GM10266 (cell line): ENCODE measurements around the gene RAB3GAP2.
"Not testable (repeated sequence)": the region's sequence is repeated elsewhere in the genome, so short reads cannot be mapped to it uniquely, and the experiment has no call there.

Experiments
- DNase-seq: peaks from one replicate; pipeline ENCODE4 v3.0.0; 2012; ENCODE audit errors: extremely low spot score
- TF ChIP-seq, protein P1 (sequence below): IDR thresholded peaks from 2 replicates; pipeline ENCODE4 v1.5.1; 2012; ENCODE audit warnings: mild to moderate bottlenecking, low read depth; ENCODE audit not compliant: control insufficient read depth, insufficient read depth; ENCODE audit errors: missing control alignments

RAB3GAP2 gene

DNA sequence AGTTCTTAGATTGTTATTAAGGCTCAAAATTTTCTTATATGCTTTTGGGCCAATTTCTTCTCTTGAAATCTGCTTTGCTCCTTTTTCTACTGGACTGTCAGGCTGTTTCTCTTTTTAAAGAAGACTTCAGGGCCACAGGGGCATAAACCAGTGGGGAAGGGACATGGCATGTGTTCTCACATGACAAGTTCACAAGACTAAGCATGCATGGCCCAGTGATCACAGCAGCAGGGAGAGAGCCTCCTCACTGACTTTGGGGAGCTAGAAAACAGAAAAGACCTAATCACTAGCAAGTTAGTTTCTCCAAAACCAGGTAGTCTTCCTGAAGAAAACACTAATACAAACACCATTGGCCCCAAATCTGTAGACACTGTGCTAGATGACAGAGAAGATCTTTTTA is 64.8 kb downstream of the RAB3GAP2 start:
- TF ChIP-seq, protein P1, sequence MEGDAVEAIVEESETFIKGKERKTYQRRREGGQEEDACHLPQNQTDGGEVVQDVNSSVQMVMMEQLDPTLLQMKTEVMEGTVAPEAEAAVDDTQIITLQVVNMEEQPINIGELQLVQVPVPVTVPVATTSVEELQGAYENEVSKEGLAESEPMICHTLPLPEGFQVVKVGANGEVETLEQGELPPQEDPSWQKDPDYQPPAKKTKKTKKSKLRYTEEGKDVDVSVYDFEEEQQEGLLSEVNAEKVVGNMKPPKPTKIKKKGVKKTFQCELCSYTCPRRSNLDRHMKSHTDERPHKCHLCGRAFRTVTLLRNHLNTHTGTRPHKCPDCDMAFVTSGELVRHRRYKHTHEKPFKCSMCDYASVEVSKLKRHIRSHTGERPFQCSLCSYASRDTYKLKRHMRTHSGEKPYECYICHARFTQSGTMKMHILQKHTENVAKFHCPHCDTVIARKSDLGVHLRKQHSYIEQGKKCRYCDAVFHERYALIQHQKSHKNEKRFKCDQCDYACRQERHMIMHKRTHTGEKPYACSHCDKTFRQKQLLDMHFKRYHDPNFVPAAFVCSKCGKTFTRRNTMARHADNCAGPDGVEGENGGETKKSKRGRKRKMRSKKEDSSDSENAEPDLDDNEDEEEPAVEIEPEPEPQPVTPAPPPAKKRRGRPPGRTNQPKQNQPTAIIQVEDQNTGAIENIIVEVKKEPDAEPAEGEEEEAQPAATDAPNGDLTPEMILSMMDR = no peak
- no peak for DNase-seq

DNA sequence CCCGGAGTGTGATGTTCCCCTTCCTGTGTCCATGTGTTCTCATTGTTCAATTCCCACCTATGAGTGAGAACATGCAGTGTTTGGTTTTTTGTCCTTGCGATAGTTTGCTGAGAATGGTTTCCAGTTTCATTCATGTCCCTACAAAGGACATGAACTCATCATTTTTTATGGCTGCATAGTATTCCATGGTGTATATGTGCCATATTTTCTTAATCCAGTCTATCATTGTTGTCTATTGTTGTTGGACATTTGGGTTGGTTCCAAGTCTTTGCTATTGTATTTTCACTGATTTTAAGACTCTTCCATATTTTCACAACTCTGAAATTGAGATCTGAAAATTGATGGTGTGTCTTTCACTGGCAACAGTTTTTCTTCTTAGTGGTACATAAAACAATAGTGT is 67.5 kb downstream of the RAB3GAP2 start:
- DNase-seq = not testable (repeated sequence)

DNA sequence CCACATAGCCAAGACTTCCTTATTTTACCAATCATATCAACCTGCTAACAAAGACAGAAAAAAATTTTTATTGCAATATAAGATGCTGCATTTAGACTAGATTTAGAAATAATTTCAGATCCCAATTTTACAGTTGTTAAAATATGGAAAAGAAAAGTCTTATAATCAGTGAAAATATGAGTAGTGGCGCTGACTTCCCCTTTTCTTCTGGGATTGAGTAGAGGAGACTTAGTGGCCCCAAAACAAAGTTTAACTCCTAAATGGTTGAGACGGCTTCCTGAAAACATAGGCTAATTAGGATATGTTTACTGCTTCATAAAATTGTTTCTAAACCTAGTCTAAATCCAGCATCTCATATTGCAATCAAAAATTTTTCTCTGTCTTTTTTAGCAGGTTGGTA is 68.4 kb downstream of the RAB3GAP2 start:
- no peak for DNase-seq
- TF ChIP-seq, protein P1 = no peak

DNA sequence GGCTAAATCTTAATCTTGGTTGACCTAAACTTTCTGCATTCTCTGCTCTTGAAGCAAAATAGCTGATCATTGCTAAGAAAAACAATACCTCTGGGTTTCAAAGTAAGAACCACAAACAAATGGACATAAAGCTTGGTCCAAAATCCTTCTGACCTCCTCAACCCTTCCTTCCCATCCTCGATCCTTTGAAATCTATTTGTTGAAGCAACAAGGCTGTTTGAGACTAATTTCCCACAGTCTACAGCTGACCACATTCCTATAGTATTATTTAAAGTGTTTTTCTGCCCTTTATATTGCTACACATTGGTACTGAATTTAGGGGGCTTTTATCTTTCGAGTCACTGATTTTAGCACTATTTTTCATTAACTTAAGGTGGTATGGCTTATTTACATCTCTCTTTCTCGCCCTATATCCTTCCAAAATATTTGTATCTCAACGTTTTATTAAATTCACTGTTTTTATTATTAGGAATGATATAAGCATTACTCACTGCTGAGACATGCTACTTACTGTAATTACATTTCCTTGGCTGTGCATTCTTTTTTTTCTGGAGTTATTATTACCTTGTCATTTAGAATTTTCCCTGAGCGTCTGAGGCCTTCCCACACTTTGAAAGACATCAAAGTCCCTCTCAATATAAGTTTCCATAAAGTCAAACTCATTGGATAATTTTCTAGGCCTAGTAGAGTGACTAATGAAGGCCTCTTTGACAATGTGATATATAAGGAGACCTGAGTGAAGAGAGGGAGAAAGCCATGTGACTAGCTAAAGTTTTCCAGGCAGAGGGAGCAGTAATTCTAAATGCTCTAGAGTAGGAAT is 73.9 kb downstream of the RAB3GAP2 start:
- TF ChIP-seq, protein P1 = no peak
- no peak for DNase-seq

DNA sequence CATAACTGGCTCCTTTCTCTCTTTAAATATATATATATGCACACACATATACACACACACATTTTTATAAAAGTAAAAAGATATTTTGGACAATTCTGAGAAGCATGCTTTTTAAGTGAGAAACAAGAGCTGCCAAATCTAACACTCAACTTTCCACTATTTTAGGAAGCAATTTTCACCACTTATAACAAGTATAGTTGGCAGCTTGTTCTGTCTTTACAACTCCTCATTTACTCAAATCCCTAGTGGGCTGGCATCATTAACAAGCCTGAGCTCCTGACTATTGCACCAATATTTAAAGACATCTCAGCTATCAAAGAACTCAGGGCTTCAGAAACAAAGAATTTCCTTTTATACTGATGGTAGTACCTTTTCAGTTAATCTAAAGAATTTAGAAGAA is 76.6 kb downstream of the RAB3GAP2 start:
- TF ChIP-seq, protein P1 = no peak
- no peak for DNase-seq

DNA sequence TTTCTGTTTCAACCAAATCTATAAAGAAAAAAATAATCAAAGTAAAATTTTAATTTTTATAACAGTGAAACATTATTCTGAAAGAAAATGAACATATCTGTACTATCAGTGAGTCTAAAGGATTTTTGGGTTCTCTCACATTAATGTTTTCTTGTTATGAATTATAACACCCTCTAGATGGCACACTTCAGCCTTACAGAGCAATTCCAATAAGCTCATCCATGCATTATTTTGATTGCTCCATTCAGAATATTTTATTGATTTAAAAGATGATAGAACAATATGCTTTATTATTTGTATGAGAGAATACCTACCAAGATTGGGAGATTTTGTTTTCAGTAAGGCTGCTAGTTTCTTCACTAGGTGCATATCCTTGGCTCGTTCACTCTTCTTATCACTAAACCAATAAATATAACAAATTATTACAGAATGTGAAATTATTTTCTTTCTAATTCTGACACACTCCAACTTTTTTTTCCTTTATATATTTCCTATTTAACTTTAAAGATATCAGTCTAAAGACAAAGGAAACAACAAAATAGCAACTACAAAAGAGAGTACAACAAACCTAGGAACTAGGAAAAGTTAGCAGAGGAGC is 82.4 kb downstream of the RAB3GAP2 start:
- TF ChIP-seq, protein P1 = peak; percentile 32
- DNase-seq = peak; percentile 16

DNA sequence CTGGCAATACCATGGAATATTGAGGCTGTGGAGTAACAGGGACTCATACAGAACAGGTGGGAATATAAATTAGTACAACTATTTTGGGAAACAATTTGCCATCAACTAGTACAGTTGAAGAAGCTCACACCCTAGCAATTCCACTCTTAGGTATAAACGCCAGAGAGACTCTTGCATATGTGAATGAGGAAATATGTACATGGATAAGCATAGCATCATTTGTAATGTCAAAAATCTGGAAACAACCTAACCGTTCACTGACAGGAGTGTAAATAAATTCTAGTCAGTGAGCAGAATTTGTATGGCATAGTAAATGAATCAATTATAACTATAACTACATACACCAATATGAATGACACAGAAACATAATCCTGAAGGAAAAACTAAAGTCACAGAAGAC is 83.7 kb downstream of the RAB3GAP2 start:
- TF ChIP-seq, protein P1 = no peak
- DNase-seq = no peak
